Non-pigmented ciliary epithelial cell (primary cell): Measurements from ENCODE around the gene MAP2K2.

Experiments used
- DNase-seq: peaks from one replicate; pipeline ENCODE4 v3.0.0-alpha.2; 2010; ENCODE audit warnings: low read depth

Gene MAP2K2

DNA sequence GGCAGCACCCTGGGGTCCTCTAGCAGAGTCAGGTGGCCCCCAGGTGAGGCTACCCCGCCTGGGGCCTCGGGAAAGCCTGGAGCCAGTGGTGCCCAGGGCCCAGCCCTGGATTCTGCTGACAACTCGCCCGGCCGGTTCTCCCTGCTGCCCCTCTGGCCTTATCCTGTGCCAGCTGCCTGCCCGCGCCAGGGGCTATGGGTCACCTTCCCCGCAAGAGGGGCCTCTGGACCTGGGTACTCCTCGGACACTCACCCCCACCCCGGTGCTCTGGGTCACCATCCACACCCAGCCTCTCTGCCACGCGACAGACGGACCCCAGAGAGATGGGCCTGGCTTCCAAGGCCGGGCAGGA lies 81.2 kb downstream of the MAP2K2 start:
- no peak for DNase-seq

DNA sequence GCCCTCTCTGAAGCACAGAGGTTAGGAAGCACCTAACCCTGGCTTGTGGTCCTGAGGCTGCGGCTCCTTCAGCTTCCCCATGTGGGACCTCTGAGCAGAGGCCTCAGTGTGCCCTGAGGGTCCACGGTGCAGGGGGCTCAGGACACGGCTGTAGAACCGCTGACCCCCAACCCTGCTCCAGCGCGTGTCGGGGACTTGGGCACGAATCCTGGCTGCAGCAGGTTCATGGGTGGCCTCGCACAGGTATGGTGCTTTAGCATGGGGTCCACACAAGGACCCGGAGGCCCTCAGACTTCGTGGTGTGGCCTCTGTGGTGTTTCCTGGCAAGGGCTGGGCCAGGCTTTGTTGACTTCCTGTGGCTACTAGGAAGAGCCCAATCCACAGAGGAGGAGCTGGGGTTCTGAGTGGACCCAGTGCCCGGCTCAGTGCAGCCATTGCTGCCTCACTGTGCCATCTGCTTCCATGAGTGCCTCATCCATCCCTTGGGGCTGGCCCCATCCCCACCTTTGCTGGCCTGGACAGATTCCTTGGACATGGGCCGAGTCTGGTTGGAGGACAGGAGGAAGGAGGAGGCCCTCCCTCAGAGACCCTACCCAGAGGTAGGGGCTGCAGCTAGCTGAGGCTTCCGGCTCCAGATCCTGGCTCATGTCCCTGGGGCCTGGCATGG lies 81.7 kb downstream of the MAP2K2 start:
- DNase-seq: no peak
